HG02938 (cell line): ENCODE measurements around the gene LHPP.
"Not testable (repeated sequence)": the region's sequence is repeated elsewhere in the genome, so short reads cannot be mapped to it uniquely, and the experiment has no call there.

Source experiments
- ATAC-seq: cut with Tn5 transposase; IDR thresholded peaks from one replicate; pipeline ENCODE4 v1.9.1; 2021; ENCODE audit warnings: mild to moderate bottlenecking, moderate library complexity; ENCODE audit not compliant: unreplicated experiment

The LHPP gene

GRCh38 chr10:124601431-124602120 is 140.0 kb downstream of the LHPP start:
- no peak for ATAC-seq

- ATAC-seq = no peak
These were observed 140.5 kb downstream of the LHPP start for GRCh38 chr10:124602121-124602561.

- ATAC-seq = no peak
These were observed 141.2 kb downstream of the LHPP start for GRCh38 chr10:124602646-124603365.

- no peak for ATAC-seq
These were observed 142.0 kb downstream of the LHPP start for GRCh38 chr10:124603376-124604213.

GRCh38 chr10:124604214-124605000 is 142.8 kb downstream of the LHPP start:
- ATAC-seq = no peak

GRCh38 chr10:124605001-124605370 is 143.4 kb downstream of the LHPP start:
- ATAC-seq = no peak

GRCh38 chr10:124605481-124605855 is 143.8 kb downstream of the LHPP start:
- no peak for ATAC-seq

GRCh38 chr10:124605856-124606812 is 144.5 kb downstream of the LHPP start:
- no peak for ATAC-seq

GRCh38 chr10:124606822-124607221 is 145.2 kb downstream of the LHPP start:
- ATAC-seq = no peak

GRCh38 chr10:124607693-124608092 is 146.1 kb downstream of the LHPP start:
- no peak for ATAC-seq

GRCh38 chr10:124608093-124608721 is 146.6 kb downstream of the LHPP start:
- ATAC-seq = no peak

GRCh38 chr10:124609698-124610097 is 148.1 kb downstream of the LHPP start:
- ATAC-seq = no peak

- not testable (repeated sequence) for ATAC-seq
These were observed 148.6 kb downstream of the LHPP start for GRCh38 chr10:124610186-124610585.

GRCh38 chr10:124610851-124611250 is 149.2 kb downstream of the LHPP start:
- not testable (repeated sequence) for ATAC-seq

GRCh38 chr10:124611738-124612137 is 150.1 kb downstream of the LHPP start:
- ATAC-seq = no peak

GRCh38 chr10:124612611-124613498 is 151.2 kb downstream of the LHPP start:
- ATAC-seq = no peak

- peak; percentile 45 for ATAC-seq
These were observed 152.5 kb downstream of the LHPP start for GRCh38 chr10:124614003-124614659.

- no peak for ATAC-seq
These were observed 153.6 kb downstream of the LHPP start for GRCh38 chr10:124615259-124615658.
